Measurements from ENCODE around the gene ETFA.

Gene ETFA

GRCh38 chr15:76179023-76179422, 132.2 kb downstream of the ETFA start:
- DNase-seq (ENCODE audit: insufficient read length, low spot score) (no peak), FAIRE-seq (no peak)

- DNase-seq (ENCODE audit: insufficient read length, low spot score) (no peak), FAIRE-seq (no peak)
These were observed 132.8 kb downstream of the ETFA start for GRCh38 chr15:76178296-76179000.

DNA sequence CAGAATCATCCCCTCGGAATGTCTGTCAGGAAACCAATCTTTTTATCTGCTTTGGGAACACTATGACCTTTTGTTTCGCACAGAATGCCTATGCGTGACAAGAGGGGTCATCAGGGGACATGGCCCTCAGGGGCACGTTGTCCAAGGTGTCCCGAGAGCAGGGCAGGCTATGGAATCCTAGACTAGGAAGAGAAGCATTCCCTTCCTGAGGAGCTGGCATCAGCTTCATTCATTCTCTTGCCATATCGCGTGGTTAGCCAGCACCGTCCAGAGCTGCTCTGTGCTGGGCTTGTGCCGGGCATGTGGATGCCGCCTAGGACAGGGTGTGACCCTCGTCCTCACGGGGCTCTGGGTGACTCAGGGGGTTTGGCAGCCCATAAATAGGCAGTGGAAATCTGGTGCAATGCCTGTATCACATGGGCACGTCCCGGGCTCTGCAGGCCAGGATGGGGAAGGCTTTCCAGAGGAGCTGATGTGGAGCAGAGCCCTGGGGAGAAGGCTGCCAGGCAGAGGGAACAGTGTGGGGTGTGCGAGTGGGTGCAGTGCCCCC, 133.7 kb downstream of the ETFA start:
- FAIRE-seq (no peak), DNase-seq (ENCODE audit: insufficient read length, low spot score) (no peak)

- no peak for FAIRE-seq
- DNase-seq (ENCODE audit: insufficient read length, low spot score), result no peak
These were observed 134.7 kb downstream of the ETFA start for GRCh38 chr15:76176487-76177085.

DNA sequence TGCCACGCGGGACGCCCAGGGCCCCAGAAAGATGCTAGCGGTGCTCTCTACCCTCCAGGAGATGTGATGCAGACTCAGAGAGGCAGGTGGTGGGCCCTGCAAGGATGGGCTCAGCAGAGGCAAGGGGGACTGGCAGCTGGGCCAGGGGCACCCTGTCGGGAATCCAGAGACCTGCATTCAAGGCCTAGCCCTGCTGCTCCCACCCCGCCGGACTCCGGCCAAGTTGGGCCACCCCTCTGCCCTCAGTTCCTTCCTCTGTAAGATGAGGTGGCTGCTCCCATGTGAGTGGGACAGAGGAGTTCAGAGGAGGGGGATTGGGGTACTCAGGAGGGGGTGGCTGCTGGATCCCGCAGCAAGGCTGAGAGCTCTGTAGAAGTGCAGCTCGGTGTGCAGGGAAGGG, 135.2 kb downstream of the ETFA start:
- DNase-seq (ENCODE audit: insufficient read length, low spot score), result no peak
- FAIRE-seq, result no peak

- DNase-seq (ENCODE audit: insufficient read length, low spot score), result no peak
- no peak for FAIRE-seq
These were observed 135.8 kb downstream of the ETFA start for GRCh38 chr15:76175442-76175841.

- DNase-seq (ENCODE audit: insufficient read length, low spot score), result no peak
These were observed 136.6 kb downstream of the ETFA start for GRCh38 chr15:76174654-76175053.

DNA sequence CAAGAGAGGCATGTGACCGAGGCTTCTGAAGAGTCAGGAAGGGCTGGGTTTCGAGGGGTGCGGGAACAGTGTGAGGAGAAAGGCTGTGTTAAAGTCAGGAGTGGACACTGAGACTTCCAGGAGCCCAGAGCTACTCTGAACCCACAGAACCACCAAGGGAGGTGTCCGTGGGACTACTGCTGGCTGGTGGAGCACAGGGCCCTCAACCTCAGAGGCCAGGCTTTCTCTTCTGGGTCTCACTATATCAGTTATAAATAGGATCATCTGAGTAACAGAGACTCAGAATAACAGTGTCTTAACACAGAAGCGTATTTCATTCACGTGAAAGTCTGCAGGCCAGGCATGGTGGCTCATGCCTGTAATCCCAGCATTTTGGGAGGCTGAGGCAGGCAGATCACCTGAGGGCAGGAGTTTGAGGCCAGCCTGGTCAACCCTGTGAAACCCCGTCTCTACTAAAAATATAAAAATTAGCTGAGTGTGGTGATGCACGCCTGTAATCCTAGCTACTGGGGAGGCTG, 137.9 kb downstream of the ETFA start:
- DNase-seq (ENCODE audit: insufficient read length, low spot score) (no peak), FAIRE-seq (no peak)

More at GRCh38 chr15:76174654-76175053, 136.6 kb downstream of the ETFA start:
- no peak for FAIRE-seq

- no peak for DNase-seq (ENCODE audit: insufficient read length, low spot score)
- no peak for FAIRE-seq
These were observed 138.5 kb downstream of the ETFA start for GRCh38 chr15:76172782-76173181.

DNA sequence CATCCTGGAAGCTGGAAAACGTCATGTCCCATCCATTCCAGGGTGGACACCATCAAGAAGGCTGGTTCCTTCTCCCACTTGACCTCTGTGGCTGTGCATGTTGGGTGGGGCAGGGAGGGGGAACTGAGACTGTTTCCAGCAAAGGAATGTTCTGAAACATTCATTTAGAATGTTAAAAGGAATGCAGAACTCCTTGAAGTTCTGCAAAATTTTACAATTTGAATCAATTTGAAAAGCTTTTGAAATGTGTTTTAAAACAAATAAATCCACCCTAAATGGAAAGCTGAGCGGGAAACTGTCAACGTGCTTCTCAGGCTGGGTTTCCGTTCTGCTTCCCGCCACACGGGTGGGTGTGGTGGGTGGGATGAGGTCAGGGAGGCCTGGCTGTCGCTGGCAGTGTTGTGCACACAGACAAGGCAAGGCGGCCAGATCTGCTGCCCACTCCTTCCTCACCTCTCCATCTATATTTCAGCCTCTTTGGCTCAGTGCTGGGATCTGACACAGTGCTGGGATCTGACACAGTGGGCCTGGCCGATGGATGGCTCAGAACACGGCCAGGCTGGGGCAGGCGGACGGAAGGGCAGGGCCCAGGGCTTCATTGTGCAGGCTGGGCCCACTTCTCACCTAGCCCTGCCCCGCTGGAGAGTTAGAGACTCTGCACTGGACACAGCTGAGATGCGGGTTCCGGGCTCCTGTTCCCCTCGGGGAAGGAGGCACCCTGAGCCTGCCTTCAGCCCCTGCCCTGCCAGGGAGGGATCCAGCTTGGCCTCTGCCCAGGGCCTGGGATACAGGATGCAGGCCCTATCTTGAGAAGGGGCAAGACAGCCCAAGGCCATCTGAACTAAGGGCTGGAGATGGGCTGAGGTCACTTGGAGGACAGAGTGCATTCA, 141.1 kb downstream of the ETFA start:
- DNase-seq (ENCODE audit: insufficient read length, low spot score) (no peak), FAIRE-seq (no peak)

DNA sequence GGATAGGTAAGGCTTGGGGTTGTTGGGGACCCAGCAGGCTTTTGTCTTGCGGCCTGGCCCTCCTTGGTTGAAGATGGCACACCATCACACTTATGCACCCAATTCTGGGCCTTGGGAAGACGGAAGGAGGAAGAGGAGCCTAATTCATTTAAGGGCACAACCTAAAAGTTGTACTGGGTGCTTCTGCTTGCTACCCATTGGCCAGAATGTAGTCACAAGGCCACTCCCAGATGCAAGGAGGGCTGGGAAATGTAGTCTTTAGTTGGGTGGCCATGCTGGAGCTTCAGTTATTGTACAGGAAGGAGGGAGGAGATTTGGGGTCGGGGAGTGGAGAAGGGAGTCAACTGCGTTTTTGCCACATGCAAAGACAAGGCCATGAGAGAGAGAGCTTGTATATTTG, 142.3 kb downstream of the ETFA start:
- no peak for DNase-seq (ENCODE audit: insufficient read length, low spot score)
- no peak for FAIRE-seq

DNA sequence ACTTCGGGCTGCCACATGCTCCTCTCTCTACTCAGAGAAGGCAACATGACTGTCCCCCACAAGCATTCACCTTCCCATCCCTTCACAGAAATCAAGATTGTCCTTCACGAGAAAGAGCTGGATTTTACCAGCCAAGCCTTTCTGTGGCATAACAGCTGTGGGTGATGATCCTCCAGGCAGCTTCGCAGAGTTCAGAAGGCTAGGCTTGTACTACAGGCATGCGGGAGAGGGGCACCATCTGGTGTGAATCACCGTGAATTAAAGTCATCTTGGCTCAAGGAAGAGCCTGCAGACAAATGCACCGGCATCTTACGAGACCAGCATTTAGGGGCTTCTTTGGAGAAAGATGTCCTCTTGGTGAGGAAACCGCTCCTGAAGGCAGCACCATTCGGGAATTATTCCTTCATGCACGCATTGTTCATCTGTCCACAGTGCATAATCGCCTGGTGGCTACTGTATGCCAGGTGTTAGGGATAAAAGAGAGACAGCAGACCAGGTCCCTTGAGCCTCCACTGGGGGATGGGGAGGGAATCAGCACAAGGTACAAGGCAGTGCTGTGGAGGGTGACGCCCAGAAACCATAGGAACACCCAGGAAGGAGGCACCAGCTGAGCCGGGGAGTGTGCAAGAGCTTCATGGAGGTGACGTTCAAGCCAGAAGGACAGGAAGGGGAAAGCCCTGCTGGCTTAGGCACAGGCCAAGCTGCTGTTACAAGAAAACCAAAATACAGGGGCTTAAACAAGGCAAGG, 142.9 kb downstream of the ETFA start:
- DNase-seq (ENCODE audit: insufficient read length, low spot score) (no peak), FAIRE-seq (no peak)

DNA sequence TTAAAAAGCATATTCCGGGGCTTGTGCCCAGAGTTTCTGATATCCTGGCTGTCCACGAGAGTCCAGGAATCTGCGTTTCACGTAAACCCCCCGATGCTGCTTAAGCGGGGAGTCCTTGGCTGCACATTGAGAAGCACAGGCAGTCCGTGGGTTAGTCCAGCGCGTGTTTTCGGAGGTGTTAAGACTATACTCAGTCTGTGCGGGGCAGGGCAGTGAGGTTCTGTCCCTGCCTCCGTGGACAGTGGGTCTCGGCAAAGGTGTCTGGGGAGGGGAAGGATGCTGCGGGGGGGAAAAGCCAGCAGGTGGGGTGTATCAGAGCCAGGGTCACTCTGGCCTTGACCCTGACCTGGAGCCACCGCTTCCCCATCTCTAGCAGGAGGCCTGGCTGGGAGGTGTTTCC, 145.3 kb downstream of the ETFA start:
- no peak for DNase-seq (ENCODE audit: insufficient read length, low spot score)
- FAIRE-seq, result no peak

All from GM19239 (cell line).